Stimulated activated naive CD8-positive, alpha-beta T cell treated with anti-CD3 and anti-CD28 coated beads, Interleukin-15, Interleukin-2, amounts not matched to agents 100 U/mL and 50 U/mL, for 24 hours (primary cell): Measurements from ENCODE around the gene NFKBIE.
"Not testable (repeated sequence)": the region's sequence is repeated elsewhere in the genome, so short reads cannot be mapped to it uniquely, and the experiment has no call there.

Source experiments
- ATAC-seq: fragments of 150-1000 bp; cut with Tn5 transposase; one replicate; pipeline ENCODE4 v1.10.0; 2021
- DNase-seq: peaks from one replicate; pipeline ENCODE4 v3.0.0; 2021

NFKBIE gene, protein sequence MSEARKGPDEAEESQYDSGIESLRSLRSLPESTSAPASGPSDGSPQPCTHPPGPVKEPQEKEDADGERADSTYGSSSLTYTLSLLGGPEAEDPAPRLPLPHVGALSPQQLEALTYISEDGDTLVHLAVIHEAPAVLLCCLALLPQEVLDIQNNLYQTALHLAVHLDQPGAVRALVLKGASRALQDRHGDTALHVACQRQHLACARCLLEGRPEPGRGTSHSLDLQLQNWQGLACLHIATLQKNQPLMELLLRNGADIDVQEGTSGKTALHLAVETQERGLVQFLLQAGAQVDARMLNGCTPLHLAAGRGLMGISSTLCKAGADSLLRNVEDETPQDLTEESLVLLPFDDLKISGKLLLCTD

DNA sequence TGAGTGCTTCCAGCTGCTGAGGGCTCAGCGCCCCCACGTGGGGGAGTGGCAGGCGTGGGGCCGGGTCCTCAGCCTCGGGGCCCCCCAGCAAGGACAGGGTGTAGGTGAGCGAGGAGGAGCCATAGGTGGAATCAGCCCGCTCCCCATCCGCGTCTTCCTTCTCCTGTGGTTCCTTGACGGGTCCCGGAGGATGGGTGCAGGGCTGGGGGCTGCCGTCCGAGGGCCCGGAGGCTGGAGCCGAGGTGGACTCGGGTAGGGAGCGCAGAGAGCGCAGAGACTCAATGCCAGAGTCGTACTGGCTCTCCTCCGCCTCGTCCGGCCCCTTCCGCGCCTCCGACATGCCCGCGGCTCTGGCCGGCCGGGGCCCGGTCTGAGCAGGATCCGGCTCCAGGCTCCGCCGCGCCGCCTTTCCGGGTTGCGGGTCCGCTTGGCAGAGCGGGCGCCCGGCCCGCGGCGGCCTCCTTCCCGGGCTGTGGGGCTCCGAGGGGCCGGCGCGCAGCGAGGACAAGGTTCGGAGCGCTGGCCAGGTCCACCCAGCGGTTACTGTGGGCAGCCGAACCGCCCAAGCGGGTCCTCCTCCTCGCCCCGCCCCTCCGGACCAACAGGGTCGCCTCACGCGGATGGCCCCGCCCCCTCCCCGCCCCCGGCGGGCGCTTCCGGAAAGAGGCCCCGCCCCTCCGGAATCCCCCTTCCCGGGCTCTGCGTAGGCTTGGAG is at the start of gene NFKBIE:
Gene NFKBIE, minus strand, starts transcription at position 545 of the 715 bp plus-strand sequence. Its CDS starts 205 bp downstream, at position 340.
- DNase-seq: peak; percentile 98
- peak; percentile 67 for ATAC-seq

DNA sequence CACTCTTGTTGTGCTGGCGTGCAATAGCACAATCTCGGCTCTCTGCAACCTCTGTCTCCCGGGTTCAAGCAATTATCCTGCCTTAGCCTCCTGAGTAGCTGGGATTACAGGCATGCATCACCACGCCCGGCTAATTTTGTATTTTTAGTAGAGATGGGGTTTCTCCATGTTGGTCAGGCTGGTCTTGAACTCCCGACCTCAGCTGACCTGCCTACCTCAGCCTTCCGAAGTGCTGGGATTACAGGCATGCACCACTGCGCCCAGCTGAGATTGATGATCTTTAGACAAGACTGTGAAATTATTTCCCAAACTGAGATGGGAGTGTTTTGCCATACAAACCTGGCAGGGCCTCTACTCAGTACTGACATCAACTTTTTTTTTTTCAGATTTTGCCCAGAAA is 49.3 kb upstream of the NFKBIE start:
- not testable (repeated sequence) for ATAC-seq, DNase-seq

DNA sequence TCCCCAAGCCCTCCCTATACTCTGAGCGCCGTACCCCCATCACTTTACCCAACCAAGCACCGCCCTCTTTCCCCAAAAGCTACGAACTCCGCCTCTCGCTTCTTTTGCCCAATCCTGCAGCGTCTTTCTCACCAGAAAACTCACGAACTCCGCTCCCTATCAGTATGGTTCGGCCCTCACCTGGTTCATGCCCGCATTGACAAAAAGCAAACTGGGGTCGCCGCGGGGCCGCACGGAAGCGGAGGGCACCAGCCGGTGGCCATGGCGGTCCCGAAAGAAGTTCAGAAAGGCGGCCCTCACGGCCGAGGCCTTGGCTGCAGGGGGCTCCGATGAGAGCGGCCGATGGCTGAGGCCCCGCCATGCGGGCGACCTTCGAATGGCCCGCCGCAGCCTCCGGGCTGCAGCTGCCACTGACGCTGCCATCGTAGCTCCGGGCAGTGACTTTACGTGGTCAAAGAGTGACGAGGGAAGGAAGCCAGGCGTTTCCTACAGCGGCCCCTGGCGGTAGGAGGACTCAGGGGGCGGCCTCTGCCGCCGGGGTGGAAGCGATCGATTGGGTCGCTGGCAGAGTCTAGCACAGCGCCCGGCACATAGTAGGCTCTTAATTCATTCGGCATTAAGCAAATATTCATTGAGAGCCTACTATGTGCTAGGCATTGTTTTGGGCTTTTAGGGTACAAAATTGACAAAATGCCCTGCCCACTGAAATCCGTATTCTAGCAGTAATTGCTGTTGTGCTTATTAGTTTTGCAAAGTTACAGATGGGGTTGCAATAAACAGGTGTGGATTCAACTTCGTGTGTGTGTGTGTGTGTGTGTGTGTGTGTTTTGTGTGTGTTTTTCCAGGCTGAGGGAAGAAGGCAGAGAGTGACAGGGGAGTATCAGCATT is 47.8 kb upstream of the NFKBIE start, which contains the start of gene AARS2:
Gene AARS2, minus strand, starts transcription at position 447 of the 888 bp plus-strand sequence. Its CDS starts 24 bp downstream, at position 423.
- peak; percentile 98 for DNase-seq
- ATAC-seq: peak; percentile 94

DNA sequence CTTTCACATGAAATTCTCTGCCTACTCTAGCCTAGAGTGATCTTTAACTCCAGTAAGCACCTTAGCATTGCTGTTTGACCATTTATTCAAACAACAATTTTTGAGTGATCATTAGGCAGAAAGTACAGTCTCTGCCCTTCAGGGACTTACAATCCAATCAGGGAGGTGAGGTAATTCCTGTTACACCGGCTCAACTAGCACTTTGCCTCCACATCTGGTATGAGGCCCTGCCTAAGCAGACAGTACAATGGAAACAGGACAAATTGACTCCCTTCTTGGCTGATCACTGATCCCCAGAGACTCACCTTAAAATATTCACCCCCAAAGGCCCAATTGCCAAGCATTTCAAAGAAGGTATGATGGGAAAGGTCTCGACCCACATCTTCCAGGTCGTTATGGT is 46.4 kb upstream of the NFKBIE start:
- no peak for ATAC-seq
- DNase-seq: no peak

DNA sequence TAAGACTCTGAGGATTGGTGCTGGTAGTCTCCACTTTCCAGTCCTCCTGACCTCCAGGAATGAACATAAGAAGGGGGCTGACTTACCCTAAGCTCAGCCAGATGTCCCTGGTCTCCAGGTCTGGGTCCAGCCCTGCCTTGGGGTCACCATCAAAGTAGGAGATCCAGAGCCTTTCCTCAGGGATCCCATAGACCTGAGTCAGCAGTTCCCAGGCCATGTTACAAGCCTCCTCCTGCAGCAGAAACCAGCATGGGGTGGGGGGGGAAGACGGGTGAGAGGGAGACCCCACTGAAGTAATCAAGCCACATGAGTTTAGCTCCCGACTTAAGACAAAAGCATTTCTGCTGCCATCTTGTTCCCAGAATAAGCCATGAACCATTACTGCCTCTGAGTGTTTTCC is 46.0 kb upstream of the NFKBIE start:
- no peak for ATAC-seq
- DNase-seq: no peak

DNA sequence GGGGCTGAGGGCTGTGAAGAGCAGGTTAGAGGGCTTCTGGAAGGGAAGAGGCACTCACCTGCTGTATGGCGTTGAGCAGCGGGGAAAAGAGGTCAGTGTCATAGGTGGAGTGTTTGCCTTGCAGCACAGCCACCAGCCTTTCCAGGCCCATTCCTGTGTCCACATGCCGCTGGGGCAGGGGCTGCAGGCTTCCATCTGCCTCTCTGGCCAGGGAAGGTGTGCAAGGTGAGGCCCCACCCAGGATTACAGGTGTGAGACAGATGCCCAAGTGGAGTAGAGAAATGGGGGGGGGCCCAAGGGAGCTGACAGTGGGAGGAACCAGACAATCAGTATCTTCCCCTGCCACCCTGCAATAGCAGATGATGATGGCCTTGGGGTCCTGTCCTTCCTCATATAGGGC is 44.9 kb upstream of the NFKBIE start:
- no peak for ATAC-seq
- no peak for DNase-seq

DNA sequence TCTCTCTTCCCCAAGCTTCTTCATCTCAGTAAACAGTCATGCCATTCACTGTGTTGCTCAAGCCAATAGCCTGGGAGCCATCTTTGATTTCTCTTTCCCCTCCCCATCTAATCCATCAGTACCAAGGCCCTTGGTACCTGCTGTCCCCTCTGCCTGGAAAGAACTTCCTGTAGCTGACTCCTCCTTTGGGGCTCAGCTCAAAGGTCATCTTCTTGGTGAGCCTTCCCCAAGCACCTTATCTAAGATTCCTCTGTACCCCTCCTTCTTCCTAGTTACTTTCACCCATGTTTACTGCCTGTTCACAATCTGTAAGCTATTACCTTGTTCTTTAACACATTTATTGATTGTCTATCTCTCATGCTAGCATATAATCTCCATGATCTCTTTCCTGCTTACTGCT is 44.3 kb upstream of the NFKBIE start:
- DNase-seq (no peak), ATAC-seq (no peak)

DNA sequence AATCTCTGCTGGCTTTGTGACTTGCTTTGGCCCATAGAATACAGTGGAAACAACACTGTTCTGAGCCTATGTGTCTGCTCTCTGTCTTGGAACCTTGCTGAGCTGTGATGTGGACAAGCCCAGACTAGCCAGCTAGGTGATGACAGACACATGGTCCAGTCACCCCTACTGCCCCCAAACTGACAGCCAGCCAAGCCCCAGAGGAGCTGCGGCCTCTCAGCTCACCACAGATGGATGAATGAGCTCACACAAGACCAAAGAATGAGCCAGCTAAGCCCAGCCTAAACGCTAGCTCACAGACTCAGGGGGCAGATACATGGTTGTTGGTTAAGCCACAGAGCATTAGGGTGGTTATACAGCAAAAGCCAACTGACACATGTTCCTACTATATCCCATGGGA is 43.7 kb upstream of the NFKBIE start:
- DNase-seq (no peak), ATAC-seq (no peak)

DNA sequence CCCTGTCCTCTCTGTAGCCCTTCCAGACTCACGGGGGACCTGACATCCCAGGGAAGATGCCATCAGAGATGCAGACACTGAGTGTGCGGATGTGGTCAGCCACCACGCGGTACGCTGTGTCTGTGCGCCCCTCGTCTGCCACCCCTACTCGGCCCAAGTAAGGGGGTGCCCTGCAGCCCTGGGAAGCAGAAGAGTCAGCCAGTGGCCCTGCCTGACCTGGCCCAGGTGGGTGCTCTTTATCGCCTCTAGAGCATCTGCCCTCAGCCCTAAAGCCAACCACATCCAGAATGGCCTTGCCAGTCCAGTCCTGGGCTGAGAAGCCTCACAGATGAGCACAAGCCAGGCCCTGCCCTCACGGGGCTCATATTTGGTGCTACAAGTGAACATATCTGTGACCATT is 41.9 kb upstream of the NFKBIE start:
- ATAC-seq (no peak), DNase-seq (no peak)

DNA sequence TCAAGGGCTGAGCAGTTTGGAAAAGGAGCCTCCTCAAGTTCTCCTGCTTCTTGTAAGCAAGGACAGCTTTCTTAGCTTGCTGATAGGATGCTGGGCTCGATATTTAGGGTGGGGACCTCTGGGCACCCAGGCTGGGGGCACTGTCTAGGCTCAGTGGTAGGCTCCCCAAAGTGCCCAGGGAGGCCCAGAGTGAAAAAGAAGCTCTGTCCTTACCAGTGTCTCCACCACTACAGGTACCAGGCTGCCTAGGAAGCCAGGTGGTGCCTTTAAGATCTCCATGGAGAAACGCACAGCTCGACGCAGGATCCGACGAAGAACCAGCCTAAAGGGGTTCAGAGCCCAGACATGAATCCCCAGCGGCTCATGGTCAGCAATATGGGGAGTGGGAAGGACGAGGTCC is 41.4 kb upstream of the NFKBIE start:
- ATAC-seq: no peak
- DNase-seq: no peak

DNA sequence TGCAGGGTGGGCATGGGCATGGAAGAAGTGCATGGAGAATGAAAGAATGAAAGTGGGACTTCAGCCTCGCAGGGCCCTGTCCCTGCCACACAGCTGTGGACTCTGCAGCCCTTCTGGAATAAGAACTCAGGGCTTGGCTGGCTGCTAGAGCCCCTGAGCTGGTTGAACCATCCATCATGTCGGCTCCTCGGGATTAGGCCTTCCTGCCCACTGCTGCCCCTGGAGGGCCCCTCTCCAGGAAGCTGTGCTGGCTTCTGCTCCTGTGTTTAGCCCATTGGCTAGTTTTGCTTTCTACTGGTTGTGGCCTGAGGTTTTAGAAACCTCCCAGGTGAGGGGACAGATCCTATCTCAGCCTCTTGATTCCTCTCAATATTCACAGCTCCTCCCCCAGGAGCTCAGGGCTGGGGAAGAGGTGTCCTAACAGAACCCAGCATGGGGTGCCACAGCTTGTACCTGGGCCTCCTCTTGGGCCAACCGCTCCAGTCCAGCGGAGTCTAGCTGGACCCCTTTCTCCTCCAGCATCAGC is 39.9 kb upstream of the NFKBIE start:
- no peak for ATAC-seq
- no peak for DNase-seq

DNA sequence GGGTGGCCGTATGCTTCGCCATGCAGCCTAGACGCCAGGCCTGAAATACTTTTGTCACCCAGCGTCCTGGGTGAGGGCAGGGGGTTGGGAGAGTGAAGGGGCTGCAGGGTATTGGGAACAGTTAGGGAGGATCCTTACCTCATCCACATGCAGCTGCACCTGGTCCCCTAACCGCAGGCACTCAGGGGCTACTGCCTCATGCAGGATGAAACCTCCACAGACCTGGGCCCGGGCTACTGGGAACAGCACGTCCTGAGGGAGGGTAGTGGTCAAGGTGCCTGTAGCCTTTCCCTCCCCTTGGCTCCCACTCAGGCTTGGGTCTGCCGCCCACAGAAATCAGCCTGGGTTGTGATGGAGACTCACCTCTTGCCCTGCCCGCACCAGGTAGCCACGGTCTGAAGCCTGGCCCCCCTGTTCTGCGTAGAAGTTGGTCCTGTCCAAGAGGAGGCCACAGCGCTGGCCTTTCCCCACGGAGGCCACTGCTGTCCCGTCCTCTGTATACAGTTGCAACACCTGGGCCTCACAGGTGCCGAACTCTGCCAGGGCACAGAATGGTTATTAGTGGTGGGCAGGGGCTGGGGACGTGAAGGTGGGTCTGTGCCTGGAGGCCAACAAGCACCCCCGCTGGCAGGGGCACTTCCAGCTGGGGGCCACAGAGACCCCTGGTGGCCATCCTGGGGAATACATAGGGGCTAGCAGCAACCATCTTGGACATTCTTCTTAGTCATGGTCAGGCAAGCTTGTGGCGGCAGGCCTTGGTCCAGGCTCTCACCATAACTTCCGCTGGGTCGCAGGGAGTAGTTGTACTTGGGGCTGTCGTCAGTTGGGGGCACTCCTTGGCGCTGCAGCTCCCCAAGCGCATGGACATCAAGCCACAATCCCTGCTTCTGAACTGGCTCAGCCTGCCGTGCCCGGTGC is 39.2 kb upstream of the NFKBIE start:
- peak; percentile 41 for ATAC-seq
- peak; percentile 46 for DNase-seq

DNA sequence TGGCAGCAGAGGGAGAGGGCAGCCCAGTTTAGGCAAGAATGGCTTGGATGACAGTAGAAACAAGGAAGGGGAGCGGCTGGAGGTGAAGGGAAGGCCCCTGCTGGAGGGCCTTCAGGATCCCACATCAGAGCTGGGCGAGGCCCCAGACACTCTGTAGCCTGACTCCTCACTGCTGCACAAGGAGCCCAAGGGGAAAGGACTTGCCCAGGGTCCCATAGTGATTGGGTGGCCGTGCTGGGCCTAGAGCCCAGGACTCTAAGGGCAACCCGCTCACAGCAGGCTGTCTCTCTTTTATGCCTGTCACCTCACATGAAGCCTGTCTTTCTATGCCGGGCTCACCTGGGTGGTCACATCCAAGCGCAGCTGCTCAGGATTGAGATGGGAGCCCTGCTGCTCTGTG is 38.5 kb upstream of the NFKBIE start:
- no peak for DNase-seq
- no peak for ATAC-seq

DNA sequence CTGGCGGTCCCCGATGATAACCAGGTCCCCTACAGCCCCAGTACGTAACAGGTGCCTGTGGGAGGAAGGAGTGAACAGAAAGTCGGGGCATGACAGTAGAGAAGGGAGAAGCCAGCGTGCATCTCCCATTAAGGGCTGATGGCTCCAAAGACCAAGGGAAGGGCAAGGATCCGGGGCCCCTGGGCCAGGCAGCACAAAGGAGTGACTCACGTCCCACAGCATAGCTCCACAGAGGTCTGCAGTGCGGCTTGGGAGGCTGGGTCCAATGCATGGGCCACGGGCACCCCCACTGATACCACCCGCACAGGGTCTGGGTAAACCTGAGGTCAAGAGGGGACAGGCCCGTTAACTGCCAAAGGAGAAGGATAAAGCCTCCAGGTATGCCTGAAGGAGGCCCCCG is 37.5 kb upstream of the NFKBIE start:
- ATAC-seq (no peak), DNase-seq (no peak)

DNA sequence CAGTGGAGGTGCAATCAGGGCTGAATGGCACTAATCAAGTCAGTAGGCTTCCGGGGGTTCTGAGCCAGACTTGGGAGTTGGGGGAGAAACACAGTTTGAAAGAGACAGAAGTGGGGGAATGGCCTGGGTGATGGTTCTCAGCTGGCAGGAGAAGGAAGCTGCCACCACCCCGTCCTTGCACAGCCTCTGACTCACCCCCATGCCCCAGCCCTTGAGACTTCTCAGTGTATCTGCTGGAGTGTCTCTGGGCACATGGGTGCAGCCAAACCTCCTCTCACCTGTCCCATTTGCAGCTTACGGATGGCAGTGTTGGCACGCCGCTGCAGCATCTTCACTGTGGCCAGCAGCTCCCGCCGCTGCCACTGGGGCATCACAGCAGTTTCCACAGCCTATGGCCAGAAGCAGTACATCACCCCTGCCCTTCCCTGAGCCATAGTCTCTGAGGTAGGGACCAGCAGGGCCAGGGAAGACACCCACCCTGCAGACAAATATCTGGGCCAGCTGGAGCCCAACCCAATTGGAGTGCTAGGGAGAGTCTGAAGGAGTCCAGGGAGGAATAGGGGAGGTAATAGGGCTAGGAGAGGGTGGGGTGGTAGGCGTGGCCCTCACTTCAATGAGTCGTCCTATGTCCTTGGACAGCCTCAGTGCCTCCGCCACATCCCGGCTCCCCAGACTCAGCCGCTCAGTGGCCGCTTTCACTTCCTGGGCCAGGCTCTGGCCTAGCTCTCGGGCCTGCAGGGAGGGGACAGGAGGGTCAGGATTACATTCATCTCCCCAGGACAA is 36.6 kb upstream of the NFKBIE start:
- no peak for ATAC-seq
- no peak for DNase-seq

DNA sequence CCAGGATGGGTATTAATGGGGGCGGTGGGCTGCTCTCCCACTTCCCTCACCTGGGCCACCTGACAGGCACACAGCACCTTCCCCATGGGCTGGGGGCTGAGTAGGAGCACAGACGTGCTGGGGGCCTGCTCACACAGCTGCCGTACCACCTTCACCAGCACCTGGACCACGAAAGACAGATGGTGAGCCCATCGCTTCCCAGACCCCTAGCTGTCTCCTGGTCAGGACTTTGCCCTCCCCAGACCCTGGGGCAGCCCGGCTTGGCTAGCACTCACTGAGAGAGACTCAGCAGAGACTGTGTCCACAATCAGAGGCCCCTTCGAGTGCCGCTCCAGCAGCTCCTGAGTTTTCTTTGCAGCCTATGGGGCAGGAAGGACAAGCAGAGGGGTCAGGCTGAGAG is 35.8 kb upstream of the NFKBIE start:
- ATAC-seq (no peak), DNase-seq (no peak)

DNA sequence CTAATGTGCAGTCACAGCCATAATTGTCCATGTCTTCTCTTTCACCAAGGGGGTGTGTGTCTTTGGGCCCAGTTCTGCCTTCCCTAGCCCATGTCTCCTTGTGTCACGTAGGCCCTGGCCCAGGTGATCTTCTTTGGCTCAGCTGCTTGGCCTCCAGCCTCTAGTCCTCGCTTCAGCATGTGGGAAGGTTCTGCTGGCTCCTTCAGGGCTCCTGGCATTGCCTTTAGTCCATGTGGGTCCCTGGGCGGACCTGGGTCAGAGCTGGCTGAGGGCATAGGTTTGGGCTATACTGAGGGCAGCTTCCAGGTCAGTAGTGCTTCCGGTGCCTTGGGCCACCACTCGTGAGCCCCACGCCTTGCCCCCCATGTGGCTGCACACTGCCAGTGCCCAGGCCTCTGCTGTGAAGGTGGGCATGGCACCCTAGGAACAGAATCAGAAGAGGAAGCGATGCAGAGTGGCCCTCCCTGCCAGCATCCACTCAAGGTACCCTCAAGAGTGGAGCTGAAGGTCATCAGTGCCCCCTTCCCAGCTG is 35.0 kb upstream of the NFKBIE start:
- ATAC-seq (no peak), DNase-seq (no peak)

DNA sequence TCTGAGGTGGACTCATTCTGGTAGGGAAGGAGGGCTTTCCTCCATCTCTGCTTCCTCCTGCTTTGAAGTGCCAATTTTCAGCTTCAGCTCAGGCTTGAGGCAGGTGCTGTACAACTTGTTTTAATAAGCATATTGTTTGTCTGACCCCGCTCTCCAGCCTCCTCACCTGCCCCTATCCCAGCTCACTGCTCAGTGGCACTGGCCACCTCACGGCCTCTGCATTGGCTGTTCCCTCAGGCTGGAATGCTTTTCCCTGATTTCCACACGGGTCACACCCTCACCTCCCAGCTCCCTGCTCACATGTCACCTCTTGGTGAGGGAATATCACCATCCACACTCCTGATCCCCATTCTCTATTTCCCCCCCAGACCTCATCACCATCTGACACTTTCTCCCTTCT is 33.5 kb upstream of the NFKBIE start:
- ATAC-seq: no peak
- no peak for DNase-seq

DNA sequence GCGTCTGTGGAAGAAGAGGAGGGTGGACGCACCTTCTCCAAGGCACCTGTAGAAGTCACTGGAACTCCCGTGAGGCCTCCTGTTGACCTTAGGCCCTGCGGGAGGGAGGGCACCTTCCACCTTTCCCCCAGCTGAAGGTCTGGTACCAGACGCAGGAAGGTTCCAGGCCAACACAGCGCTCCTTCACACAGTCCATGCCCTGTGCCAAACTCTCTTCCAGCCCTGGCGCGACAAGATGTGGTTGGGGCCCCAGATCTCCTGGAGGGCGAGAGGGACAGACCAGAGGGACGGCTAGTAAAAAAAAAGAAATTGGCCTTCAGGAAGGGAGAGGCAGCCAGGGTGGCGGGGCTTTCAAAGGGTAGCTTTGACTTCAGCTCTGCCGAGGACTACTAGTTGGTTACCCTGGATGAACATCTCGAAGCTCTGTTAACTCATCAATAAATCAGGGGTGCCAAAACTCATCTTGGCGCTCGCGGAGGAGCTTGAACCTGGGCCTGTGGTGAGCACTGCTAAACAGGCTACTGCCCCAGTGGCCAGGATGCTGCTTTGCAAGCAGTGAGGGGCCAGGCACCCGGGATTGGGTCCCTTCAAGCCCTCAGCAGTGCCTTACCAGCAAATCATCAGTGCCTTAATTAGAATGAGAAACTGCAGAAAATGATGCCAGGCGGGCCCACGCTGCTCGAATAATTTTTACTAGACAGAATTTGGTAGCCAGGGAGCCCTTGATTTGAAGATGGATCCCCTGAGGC is 32.9 kb upstream of the NFKBIE start:
- DNase-seq: no peak
- no peak for ATAC-seq
